ENCODE measurements around the gene RUNDC1.
A peak's percentile ranks its signal among the peaks of the same experiment; 100 is the strongest.
"Not testable (repeated sequence)": the region's sequence is repeated elsewhere in the genome, so short reads cannot be mapped to it uniquely, and the experiment has no call there.

RUNDC1 gene

GRCh38 chr17:42992872-42993271 is 12.5 kb downstream of the RUNDC1 start:
- no peak for DNase-seq

DNA sequence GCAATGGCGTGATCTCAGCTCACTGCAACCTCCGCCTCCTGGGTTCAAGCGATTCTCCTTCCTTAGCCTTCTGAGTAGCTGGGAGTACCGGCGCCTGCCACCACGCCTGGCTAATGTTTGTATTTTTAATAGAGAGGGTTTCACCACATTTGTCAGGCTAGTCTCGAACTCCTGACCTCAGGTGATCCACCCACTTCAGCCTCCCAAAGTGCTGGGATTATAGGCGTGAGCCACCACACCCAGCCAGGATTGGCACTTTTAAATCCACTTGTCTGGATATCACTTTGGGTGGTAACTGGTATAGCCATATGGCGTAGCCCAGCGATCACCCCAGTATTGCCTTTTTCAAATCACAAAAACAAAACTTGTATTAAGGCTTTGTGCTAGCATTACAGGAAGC is 13.5 kb downstream of the RUNDC1 start:
- DNase-seq = not testable (repeated sequence)

- DNase-seq = no peak
These were observed 17.1 kb downstream of the RUNDC1 start for GRCh38 chr17:42997390-42997983.

DNA sequence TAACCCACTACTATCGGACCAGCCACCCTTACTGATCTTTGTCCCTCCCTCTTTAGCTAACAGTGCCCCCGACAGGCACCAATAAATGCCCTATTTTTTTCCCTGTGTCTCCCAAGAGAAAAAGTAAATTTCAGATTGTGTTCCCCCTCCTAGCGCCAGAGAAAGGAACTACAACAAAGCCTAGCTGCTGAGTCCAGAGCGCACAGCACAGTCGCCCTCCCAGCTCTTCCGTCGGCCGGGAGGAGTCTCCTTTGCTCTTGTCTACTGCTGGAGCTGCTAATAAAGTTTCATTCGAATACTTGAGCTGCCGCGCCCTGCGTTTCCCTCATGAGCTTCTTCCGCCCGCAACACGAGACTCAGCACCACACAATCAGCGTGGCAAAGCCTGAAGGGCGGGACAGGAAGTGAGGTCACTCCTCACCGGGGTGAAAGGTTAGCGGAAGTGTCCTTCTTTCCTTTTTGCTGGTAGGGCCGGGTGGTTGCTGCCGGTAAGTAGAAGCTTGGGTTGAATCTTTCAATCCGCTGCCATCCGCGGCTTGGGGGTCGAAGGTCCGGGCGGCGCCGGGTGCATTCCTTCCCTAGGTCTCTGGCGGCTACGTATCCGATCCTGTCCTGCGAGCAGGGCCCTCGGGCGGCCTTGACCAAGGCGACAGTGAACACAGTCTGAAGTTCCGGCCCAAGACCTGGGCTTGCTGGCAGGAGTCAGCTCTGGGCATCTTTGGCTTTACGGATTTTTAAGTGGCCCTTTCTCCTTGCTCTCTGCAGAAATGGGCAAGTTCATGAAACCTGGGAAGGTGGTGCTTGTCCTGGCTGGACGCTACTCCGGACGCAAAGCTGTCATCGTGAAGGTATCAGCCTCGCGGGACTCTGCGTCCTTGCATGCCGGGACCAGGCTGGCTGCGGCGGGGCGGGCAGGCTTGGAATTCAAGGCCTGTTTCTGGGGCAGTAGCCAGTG is 17.9 kb downstream of the RUNDC1 start, which contains the start of gene RPL27:
Gene RPL27 (plus strand): TSS at position 436 of the 955 bp plus-strand sequence. CDS start 332 bp downstream, at position 768.
- DNase-seq = peak; percentile 99

- DNase-seq = no peak
These were observed 18.7 kb downstream of the RUNDC1 start for GRCh38 chr17:42999003-42999525.

GRCh38 chr17:43000894-43001293 is 20.5 kb downstream of the RUNDC1 start:
- not testable (repeated sequence) for DNase-seq

GRCh38 chr17:43003542-43004172 is 23.3 kb downstream of the RUNDC1 start:
- no peak for DNase-seq

DNA sequence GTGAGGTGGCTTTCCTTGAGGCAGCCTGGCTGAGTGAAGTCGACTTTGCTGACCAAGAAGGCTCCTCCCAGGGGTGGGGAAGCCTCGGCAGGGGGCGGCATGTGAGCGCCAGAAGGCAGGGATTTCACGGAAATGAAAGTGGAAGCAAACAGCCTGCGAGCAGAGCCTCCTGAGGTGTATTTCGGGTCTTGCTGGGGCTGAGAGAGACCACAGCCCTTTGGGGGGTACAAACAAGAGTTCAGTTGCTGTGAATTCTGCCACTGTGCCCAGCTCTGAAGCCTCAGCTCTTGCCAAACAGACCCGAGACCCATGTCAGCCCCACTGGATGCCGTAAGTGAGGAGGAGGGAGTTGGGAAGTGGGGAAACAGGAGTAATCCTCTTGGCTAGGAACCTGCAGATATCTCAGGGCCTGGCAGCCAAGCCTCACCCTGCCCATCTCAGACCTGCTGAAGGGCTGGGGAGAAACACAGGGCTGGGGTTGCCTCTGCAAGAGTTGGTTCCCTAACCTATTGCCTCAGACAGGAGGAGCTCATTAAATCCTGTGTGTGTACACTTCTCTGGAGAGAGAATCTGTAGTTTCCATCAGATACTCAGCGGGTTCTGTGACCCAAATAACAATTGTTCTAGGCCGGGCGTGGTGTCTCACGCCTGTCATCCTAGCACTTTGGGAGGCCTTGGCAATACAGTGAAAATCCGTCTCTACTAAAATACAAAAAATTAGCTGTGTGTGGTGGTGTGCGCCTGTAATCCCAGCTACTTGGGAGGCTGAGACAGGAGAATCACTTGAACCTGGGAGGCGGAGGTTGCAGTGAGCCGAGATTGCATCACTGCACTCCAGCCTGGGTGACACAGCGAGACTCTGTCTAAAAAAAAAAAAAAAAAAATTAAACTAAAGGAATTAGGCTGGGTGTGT is 26.5 kb downstream of the RUNDC1 start, which contains the start of gene IFI35:
Gene IFI35 (plus strand): TSS at position 146 of the 913 bp plus-strand sequence. CDS start 164 bp downstream, at position 310.
- peak; percentile 89 for DNase-seq

GRCh38 chr17:43010667-43011308 is 30.4 kb downstream of the RUNDC1 start:
- no peak for DNase-seq

- no peak for DNase-seq
These were observed 31.5 kb downstream of the RUNDC1 start for GRCh38 chr17:43011728-43012472.

DNA sequence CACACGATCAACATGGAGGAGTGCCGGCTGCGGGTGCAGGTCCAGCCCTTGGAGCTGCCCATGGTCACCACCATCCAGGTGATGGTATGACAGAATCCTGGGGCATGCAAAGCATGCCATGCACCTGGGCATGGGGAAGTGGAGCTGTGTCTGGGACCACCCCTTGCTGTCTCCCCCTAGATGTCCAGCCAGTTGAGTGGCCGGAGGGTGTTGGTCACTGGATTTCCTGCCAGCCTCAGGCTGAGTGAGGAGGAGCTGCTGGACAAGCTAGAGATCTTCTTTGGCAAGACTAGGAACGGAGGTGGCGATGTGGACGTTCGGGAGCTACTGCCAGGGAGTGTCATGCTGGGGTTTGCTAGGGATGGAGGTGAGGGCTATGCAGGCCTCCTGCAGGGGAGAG is 32.9 kb downstream of the RUNDC1 start:
- DNase-seq = no peak

GRCh38 chr17:43014020-43014648 is 33.8 kb downstream of the RUNDC1 start:
- DNase-seq = no peak

GRCh38 chr17:43014649-43015542 is 34.5 kb downstream of the RUNDC1 start:
- DNase-seq = no peak

GRCh38 chr17:43015579-43015978 is 35.2 kb downstream of the RUNDC1 start:
- no peak for DNase-seq

GRCh38 chr17:43016216-43016615 is 35.9 kb downstream of the RUNDC1 start:
- no peak for DNase-seq

- peak; percentile 61 for DNase-seq
These were observed 37.9 kb downstream of the RUNDC1 start for GRCh38 chr17:43018008-43018853.

- no peak for DNase-seq
These were observed 38.6 kb downstream of the RUNDC1 start for GRCh38 chr17:43018932-43019331.

DNA sequence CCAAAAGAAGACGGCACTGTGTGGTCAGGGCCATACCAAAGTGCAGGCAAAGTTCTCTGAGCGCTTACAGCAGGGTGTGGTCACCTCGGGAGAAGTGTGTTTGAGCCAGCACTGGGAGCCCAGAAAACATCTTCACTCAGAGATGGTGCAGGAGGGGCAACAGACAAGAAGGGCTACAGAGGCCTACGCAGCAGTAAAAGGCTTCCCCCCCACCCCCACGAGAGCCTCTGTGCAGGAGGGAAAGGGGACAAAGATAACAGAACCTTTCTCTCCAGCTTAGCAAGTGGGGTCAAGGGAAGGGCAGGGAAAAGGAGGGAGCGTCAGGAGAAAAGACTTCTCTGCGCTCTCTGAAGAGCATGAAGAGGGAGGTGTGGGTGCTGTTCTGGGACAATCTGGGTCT is 39.1 kb downstream of the RUNDC1 start:
- no peak for DNase-seq
